Ascending aorta (tissue), 2 donors: ENCODE data around the gene AP3S1. TPM values are rescaled to one million over a fixed set of nuclear protein-coding genes. Genes with fewer than 3 reads are reported as not detected.
A peak's percentile ranks its signal among the peaks of the same experiment; 100 is the strongest.

Experiments
- DNase-seq, 2 donors: peaks; one replicate each; pipeline ENCODE4 v3.0.0-alpha.2; 2019; ENCODE audit warnings: low spot score in 2 of 2
- H3K27ac ChIP-seq, 2 donors: fragments of 200-600 bp; sonication (generic); one replicate each; pipeline ENCODE4 v1.5.1; 2016 to 2017; ENCODE audit warnings: mild to moderate bottlenecking in 1 of 2
- H3K27me3 ChIP-seq: fragments of 200-600 bp; sonication (generic); one replicate; pipeline ENCODE4 v1.5.1; 2017
- H3K36me3 ChIP-seq, 2 donors: fragments of 200-600 bp; sonication (generic); one replicate each; pipeline ENCODE4 v1.5.1; 2016
- H3K4me1 ChIP-seq, 2 donors: fragments of 200-600 bp; sonication (generic); one replicate each; pipeline ENCODE4 v1.5.1; 2016 to 2017; ENCODE audit warnings: mild to moderate bottlenecking in 1 of 2
- H3K4me3 ChIP-seq, 2 donors: fragments of 200-600 bp; sonication (generic); one replicate each; pipeline ENCODE4 v1.5.1; 2016 to 2017; ENCODE audit warnings: mild to moderate bottlenecking in 1 of 2
- H3K9me3 ChIP-seq, 2 donors: fragments of 200-600 bp; sonication (generic); one replicate each; pipeline ENCODE4 v1.5.1; 2016
- intact Hi-C: fragments of 100-400 bp; cut with DNase I; formaldehyde crosslinking; loops from one replicate; pipeline ENCODE4 v1.15.1; 2023
- total RNA-seq: library from RNA; depleted of rRNA; stranded (reverse); fragments of >200 nt; gene quantifications from one replicate; pipeline ENCODE4 v1.1.0, GENCODE V29; 2016
- TF ChIP-seq, protein P1 (sequence below), 3 experiments: fragments of 200-600 bp in 2 of 3; fragments of 450-650 bp in 1 of 3; sonication (generic) in 2 of 3; IDR thresholded peaks; one replicate each; pipeline ENCODE4 v1.5.1; 2016 to 2019; ENCODE audit warnings: antibody characterized with exemption in 3 of 3, mild to moderate bottlenecking in 1 of 3, moderate library complexity in 1 of 3

Gene AP3S1
- total RNA-seq, 1 donor from 2014 or later, result 140 TPM

DNA sequence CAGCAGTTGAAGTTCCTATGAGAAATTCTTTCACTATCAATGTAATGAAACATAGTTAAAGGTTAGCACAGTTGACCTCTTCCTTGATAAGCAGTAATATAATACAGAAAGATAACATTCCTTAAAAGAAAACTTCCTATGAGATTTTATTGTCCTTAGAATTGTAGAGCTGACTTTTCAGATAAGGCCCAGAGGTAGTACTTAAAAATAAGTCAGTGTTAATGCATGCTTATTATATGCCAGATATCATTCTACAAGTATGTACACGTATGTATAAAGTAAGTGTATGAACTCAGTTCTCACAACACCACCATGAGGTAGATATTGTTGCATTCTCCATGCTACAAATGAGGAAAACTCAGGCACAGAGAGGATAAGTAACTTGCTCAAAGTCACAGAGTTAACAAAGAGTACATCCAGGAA, 15.3 kb downstream of the AP3S1 start:
- Histone ChIP-seq H3K4me3 (peak overlapping the region in 1 of 2 donors; percentile 1), H3K27me3 (no peaks in the 10 kb centered on the region), H3K4me1 (peaks cover 0 to 33% of the 10 kb centered on the region in 2 donors), H3K27ac (peak overlapping the region in 1 of 2 donors; percentile 19), H3K36me3 (no peaks in the 10 kb centered on the region), H3K9me3 (no peaks in the 10 kb centered on the region)
- intact Hi-C loops, result no loop called here
- DNase-seq, result no peak
- TF ChIP-seq, protein P1, sequence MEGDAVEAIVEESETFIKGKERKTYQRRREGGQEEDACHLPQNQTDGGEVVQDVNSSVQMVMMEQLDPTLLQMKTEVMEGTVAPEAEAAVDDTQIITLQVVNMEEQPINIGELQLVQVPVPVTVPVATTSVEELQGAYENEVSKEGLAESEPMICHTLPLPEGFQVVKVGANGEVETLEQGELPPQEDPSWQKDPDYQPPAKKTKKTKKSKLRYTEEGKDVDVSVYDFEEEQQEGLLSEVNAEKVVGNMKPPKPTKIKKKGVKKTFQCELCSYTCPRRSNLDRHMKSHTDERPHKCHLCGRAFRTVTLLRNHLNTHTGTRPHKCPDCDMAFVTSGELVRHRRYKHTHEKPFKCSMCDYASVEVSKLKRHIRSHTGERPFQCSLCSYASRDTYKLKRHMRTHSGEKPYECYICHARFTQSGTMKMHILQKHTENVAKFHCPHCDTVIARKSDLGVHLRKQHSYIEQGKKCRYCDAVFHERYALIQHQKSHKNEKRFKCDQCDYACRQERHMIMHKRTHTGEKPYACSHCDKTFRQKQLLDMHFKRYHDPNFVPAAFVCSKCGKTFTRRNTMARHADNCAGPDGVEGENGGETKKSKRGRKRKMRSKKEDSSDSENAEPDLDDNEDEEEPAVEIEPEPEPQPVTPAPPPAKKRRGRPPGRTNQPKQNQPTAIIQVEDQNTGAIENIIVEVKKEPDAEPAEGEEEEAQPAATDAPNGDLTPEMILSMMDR (IDR thresholded peaks at IDR 0.05), result no peak

DNA sequence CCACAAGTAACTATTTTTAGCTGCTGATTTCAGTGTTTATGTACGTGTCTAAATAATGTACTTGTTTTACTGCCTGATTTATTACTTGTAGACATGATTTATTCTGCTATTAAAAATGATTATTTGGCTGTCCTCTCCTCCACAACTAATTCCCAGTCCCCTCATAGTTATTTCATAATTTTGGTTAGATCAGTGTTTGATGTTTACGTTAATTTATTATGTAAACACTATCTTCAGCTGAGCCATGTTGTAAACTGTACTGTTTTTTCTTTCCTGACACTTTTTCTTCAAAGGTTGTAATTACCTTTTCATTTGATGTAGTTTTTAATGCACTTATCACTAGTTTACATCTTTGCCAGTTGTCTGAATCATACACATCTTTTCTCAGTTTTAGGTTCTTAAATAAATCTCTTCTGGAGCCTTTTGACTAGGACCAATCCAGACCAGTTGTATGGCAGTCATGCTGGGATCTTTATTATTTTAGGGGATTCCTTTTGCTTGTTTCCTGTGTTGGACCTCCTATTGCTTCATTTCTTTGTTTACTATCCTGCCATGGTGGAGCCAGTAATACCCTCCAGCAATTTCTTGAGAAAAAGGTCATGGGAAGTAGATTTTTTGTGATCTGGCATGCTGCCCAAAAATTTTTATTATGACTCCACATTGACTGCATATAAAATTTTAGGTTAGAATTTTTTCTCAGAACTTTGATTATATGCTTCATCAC, 16.1 kb downstream of the AP3S1 start:
- Histone ChIP-seq H3K4me3 (peak overlapping the region in 1 of 2 donors; percentile 1), H3K27ac (peak overlapping the region in 1 of 2 donors; percentile 37), H3K9me3 (no peaks in the 10 kb centered on the region), H3K27me3 (no peaks in the 10 kb centered on the region), H3K4me1 (peaks cover 0 to 32% of the 10 kb centered on the region in 2 donors), H3K36me3 (no peaks in the 10 kb centered on the region)
- TF ChIP-seq, protein P1 (IDR thresholded peaks at IDR 0.05), result no peak
- DNase-seq, result no peak
- intact Hi-C loops, result no loop called here

DNA sequence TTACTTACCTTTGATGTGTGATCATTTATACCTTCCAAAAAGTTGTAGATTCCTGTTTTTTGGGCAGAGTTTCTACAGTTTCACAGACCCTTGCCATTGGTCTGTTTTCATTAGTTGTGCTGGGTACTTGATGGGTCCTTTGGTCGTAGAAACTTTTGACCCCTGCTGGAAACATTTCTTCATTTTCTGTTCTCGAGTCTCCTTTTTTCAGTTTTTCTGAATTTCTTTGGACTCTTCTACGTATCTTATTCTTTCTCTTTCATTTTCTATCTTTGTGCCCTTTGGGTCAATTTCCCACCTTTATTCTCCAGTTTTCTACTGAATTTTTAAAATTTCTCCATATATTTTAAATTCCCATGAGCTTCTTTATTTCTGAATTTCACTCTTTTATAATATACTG, 16.7 kb downstream of the AP3S1 start:
- peaks cover 0 to 32% of the 10 kb centered on the region in 2 donors for H3K4me1 ChIP-seq
- no peak overlapping the region for H3K27ac ChIP-seq
- no peak for DNase-seq
- no peaks in the 10 kb centered on the region for H3K36me3 ChIP-seq
- intact Hi-C loops, result no loop called here
- H3K27me3 ChIP-seq, result no peaks in the 10 kb centered on the region
- TF ChIP-seq, protein P1 (IDR thresholded peaks at IDR 0.05), result no peak
- no peak overlapping the region for H3K4me3 ChIP-seq
- no peaks in the 10 kb centered on the region for H3K9me3 ChIP-seq

DNA sequence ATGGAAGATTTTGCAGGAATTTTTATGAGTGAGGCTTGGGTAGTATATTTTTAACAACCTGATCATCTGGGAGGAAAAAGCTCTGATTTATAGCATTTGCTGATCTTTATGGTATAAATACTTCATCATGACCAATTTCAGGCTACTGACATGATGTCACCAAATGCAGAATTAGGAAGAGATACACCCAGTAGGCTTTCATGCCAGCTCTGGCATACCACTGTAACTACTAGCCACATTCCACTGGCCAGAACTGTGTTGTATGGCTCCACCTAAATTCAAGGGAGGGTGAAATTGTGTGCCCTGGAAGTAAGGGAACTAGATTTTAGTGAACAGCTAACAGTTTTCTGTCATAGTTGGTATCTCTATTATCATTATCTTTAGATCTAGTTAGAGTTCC, 17.6 kb downstream of the AP3S1 start:
- Histone ChIP-seq H3K9me3 (no peaks in the 10 kb centered on the region), H3K4me3 (no peak overlapping the region), H3K4me1 (peaks cover 0 to 32% of the 10 kb centered on the region in 2 donors), H3K36me3 (no peaks in the 10 kb centered on the region), H3K27me3 (no peaks in the 10 kb centered on the region), H3K27ac (no peak overlapping the region)
- DNase-seq, result no peak
- intact Hi-C loops, result no loop called here
- TF ChIP-seq, protein P1 (IDR thresholded peaks at IDR 0.05), result no peak

DNA sequence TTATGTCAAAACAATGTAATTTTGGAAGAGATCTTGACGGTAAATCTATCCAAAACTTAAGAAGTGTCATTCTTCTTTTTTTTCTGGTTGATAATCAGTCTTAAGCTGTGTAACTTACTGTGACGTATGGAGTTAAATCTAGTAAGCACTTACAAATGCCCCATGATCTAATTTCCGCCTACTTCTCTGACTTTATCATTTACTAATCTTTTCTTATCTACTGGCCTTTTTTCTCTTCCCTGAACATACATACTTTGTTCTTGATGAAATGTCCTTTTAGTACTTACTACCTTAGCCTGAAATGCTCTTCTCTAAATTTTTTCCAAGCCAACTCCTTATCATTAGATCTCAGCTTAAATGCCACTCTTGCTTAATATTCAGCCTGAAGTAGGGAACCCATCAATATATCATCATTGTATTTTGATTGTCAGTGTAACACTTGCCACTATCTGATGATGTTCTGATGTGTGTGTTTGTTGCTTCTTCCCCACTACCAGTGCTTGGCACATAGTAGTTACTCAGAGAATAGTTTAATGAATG, 27.6 kb downstream of the AP3S1 start:
- no peaks in the 10 kb centered on the region for H3K9me3 ChIP-seq
- TF ChIP-seq, protein P1 (IDR thresholded peaks at IDR 0.05), result no peak
- peaks cover 0 to 3% of the 10 kb centered on the region in 2 donors for H3K4me1 ChIP-seq
- intact Hi-C loops, result no loop called here
- no peaks in the 10 kb centered on the region for H3K27me3 ChIP-seq
- no peak for DNase-seq
- H3K27ac ChIP-seq, result no peak overlapping the region
- no peak overlapping the region for H3K4me3 ChIP-seq
- peaks cover 6 to 22% of the 10 kb centered on the region in 2 donors for H3K36me3 ChIP-seq
